Esophagus squamous epithelium (tissue), 5 donors: ENCODE results near the gene ATG9B. TPM values are rescaled to one million over a fixed set of nuclear protein-coding genes. Genes with fewer than 3 reads are reported as not detected.

Experiments
- DNase-seq: peaks from one replicate; lab custom pipeline; 2025; lab: John Stamatoyannopoulos, UW
- H3K27ac ChIP-seq, 4 donors: fragments of 200-600 bp; sonication (generic); one replicate each; pipeline ENCODE4 v1.5.1; 2016 to 2019; ENCODE audit warnings: mild to moderate bottlenecking in 1 of 4
- H3K27me3 ChIP-seq, 4 donors: fragments of 200-600 bp; sonication (generic); 1 replicate in 3 of 4; 2 replicates in 1 of 4; pipeline versions ENCODE4 v1.5.1 to v1.6.0; 2017 to 2021; ENCODE audit warnings: antibody characterized with exemption in 1 of 4
- H3K36me3 ChIP-seq, 3 donors: fragments of 200-600 bp; sonication (generic); one replicate each; pipeline ENCODE4 v1.5.1; 2016 to 2019
- H3K4me1 ChIP-seq, 3 donors: fragments of 200-600 bp; sonication (generic); one replicate each; pipeline ENCODE4 v1.5.1; 2017 to 2019
- H3K4me3 ChIP-seq, 4 donors: fragments of 200-600 bp; sonication (generic); 1 replicate in 3 of 4; 2 replicates in 1 of 4; pipeline ENCODE4 v1.5.1; 2016 to 2019; ENCODE audit warnings: mild to moderate bottlenecking in 2 of 4, moderate library complexity in 1 of 4
- H3K9me3 ChIP-seq, 3 donors: fragments of 200-600 bp; sonication (generic); one replicate each; pipeline ENCODE4 v1.5.1; 2016 to 2019
- POLR2A ChIP-seq, 4 donors: fragments of 450-650 bp; IDR thresholded peaks; one replicate each; pipeline ENCODE4 v1.6.1; 2017; ENCODE audit warnings: antibody characterized with exemption in 4 of 4, mild to moderate bottlenecking in 4 of 4, moderate library complexity in 3 of 4
- WGBS, 2 donors: methylation state at CpG; one replicate each; pipeline ENCODE4 v1.1.5; 2018; 5-methylcytosine and 5-hydroxymethylcytosine counted together
- intact Hi-C: fragments of 100-400 bp; cut with DNase I; formaldehyde crosslinking; loops from one replicate; pipeline ENCODE4 v1.15.0; 2022
- total RNA-seq, 4 donors: library from RNA; depleted of rRNA; stranded (reverse); fragments of >200 nt; gene quantifications; one replicate each; pipeline ENCODE4 v1.1.0, GENCODE V29; 2016
- TF ChIP-seq, protein P1 (sequence below), 6 experiments: fragments of 450-650 bp in 4 of 6; fragments of 200-600 bp in 2 of 6; sonication (generic) in 2 of 6; IDR thresholded peaks; one replicate each; pipeline ENCODE4 v1.5.1; 2016 to 2019; ENCODE audit warnings: antibody characterized with exemption in 6 of 6, mild to moderate bottlenecking in 4 of 6, moderate library complexity in 4 of 6
- donor health status: DM: yes; HTN: yes; CAD: no.

ATG9B gene
- total RNA-seq, 4 donors from 2014 or later = 1.5 to 45.2 (median 12.8) TPM

DNA sequence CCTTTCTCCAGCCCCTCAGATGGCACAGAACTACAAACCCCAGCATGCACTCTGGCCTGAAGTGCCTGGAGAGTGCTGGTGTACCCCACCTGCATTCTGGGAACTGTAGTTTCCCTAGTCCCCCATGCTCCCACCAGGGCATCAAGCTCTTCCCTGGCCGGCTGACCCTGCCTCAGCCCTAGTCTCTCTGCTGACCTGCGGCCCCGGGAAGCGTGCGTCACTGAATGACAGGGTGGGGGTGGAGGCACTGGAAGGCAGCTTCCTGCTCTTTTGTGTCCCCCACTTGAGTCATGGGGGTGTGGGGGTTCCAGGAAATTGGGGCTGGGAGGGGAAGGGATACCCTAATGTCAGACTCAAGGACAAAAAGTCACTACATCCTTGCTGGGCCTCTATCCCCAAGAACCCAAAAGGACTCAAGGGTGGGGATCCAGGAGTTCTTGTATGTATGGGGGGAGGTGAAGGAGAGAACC, 31.4 kb downstream of the ATG9B start:
- peaks cover 0 to 23% (median 9%) of the 10 kb centered on the region in 3 donors for H3K9me3 ChIP-seq
- H3K4me1 ChIP-seq = peaks cover 0 to 61% (median 23%) of the 10 kb centered on the region in 3 donors
- WGBS, 2 donors = no CpG with 5 or more reads among the region's 5 CpGs
- peak overlapping the region; percentile 24 to 75 (median 51) for H3K27ac ChIP-seq
- no peaks in the 10 kb centered on the region for H3K36me3 ChIP-seq
- peaks cover 0 to 29% (median 0%) of the 10 kb centered on the region in 4 donors for H3K27me3 ChIP-seq
- no peak for DNase-seq
- H3K4me3 ChIP-seq = peak overlapping the region in 1 of 4 donors; percentile 54
- TF ChIP-seq POLR2A (IDR thresholded peaks at IDR 0.05) = no peak
- TF ChIP-seq, protein P1, sequence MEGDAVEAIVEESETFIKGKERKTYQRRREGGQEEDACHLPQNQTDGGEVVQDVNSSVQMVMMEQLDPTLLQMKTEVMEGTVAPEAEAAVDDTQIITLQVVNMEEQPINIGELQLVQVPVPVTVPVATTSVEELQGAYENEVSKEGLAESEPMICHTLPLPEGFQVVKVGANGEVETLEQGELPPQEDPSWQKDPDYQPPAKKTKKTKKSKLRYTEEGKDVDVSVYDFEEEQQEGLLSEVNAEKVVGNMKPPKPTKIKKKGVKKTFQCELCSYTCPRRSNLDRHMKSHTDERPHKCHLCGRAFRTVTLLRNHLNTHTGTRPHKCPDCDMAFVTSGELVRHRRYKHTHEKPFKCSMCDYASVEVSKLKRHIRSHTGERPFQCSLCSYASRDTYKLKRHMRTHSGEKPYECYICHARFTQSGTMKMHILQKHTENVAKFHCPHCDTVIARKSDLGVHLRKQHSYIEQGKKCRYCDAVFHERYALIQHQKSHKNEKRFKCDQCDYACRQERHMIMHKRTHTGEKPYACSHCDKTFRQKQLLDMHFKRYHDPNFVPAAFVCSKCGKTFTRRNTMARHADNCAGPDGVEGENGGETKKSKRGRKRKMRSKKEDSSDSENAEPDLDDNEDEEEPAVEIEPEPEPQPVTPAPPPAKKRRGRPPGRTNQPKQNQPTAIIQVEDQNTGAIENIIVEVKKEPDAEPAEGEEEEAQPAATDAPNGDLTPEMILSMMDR (IDR thresholded peaks at IDR 0.05) = no peak
- intact Hi-C loops = no loop called here

DNA sequence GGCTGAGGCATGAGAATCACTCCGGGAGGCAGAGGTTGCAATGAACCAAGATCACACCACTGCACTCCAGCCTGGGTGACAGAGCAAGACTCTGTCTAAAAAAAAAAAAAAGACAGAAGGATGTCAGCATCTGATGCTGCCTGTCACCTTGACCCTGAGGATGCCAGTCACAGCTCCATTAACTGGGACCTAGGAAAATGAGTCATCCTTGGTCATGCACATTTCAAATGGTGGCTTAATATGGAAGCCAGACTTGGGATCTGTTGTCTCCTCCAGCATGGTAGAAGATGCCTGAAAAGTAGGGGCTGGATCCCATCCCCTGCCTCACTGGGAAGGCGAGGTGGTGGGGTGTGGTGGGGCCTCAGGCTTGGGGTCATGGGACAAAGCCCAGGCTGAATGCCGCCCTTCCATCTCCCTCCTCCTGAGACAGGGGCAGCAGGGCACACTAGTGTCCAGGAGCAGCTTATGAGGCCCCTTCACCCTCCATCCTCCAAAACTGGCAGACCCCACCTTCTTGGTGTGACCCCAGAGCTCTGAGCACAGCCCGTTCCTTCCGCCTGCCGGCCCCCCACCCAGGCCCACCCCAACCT, 32.1 kb downstream of the ATG9B start:
- Histone ChIP-seq H3K36me3 (no peaks in the 10 kb centered on the region), H3K27me3 (peaks cover 0 to 27% (median 0%) of the 10 kb centered on the region in 4 donors), H3K4me1 (peaks cover 0 to 58% (median 23%) of the 10 kb centered on the region in 3 donors), H3K4me3 (no peak overlapping the region), H3K9me3 (peaks cover 0 to 23% (median 9%) of the 10 kb centered on the region in 3 donors), H3K27ac (peak overlapping the region in 3 of 4 donors; percentile 34 to 75 (median 55))
- TF ChIP-seq, protein P1 (IDR thresholded peaks at IDR 0.05) = no peak
- TF ChIP-seq POLR2A (IDR thresholded peaks at IDR 0.05) = no peak
- no peak for DNase-seq
- WGBS, 2 donors = 62 to 78% methylated on average over 4 to 5 of the region's 6 CpGs
- intact Hi-C loops = no loop called here

DNA sequence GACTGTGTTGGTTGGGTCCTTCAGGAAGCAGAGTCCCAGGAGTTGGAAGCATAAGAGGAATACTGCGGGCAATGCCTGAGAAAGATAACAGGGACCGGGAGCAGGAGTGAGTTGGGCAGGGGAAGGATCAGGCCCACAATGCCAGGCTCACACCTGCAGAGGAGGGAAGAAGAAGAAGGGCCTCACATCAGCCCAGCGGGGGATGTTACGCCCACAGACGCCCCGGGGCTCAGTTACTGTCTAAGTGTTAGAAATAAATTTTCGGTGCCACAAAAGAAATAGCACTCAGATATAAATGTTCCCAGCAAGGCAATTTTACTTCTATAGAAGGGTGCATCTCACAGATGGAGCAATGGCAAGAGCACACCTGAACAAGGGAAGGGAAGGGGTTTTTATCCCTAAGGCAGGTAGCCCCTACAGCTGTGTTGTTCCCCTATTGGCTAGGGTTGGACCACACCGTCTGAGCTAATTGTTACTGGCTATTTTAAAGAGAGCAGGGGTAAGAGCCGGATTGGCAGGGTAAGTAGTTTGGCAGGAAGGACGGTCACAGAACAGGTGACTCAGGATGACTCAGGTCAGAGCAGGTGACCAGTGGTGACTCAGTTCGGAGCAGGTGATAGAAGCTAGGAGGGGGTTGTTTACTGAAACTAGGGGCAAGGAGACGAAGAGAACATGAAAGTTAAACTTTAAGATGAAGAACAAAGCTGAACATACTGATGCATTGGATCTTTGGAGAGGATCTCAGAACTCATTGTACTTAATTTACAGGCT, 33.7 kb downstream of the ATG9B start, which contains the start of gene NOS3:
NOS3 (plus strand) TSS at position 602 of the 771 bp plus-strand sequence. CDS start 2,787 bp downstream, outside the sequence.
- Histone ChIP-seq H3K4me3 (no peak within 1 kb of the TSS), H3K27ac (peak within 1 kb of the TSS in 2 of 4 donors; percentile 30 to 75), H3K27me3 (peaks cover 0 to 20% (median 0%) of the 10 kb centered on the region in 4 donors), H3K36me3 (no peaks in the 10 kb centered on the region), H3K9me3 (peaks cover 0 to 23% (median 9%) of the 10 kb centered on the region in 3 donors), H3K4me1 (peaks cover 0 to 53% (median 20%) of the 10 kb centered on the region in 3 donors)
- DNase-seq = no peak
- 68 to 76% methylated on average over 12 of the region's 12 CpGs for WGBS, 2 donors
- TF ChIP-seq POLR2A (IDR thresholded peaks at IDR 0.05) = no peak
- TF ChIP-seq, protein P1 (IDR thresholded peaks at IDR 0.05) = no peak
- intact Hi-C loops = no loop called here

DNA sequence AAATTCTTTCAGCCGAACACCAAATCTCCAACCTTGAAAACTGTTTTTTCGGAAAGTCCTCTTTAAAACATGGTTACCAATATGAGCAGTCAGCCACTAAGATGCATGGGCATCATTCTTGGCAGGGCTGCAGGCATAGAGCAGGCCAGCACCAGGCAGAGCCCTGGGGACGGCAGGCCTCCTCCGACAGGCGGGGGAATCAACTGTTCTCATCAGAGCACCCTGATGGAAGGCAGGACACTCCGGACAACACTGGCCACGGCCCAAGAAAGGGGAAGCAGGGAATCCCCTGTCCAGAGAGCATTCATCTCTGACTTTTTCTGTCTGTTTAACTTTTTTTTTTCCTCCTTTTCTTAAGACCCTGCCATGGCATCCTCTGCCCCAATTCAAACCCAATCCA, 34.8 kb downstream of the ATG9B start:
- peak overlapping the region in 3 of 4 donors; percentile 22 to 75 (median 30) for H3K27ac ChIP-seq
- 48 to 69% methylated on average over 5 to 7 of the region's 7 CpGs for WGBS, 2 donors
- TF ChIP-seq, protein P1 (IDR thresholded peaks at IDR 0.05) = no peak
- TF ChIP-seq POLR2A (IDR thresholded peaks at IDR 0.05) = no peak
- H3K27me3 ChIP-seq = peaks cover 0 to 32% (median 0%) of the 10 kb centered on the region in 4 donors
- intact Hi-C loops = loop anchor here (5.0 kb wide), 1 partner anchor 92 kb away; no protein-coding TSS in a partner anchor
- H3K9me3 ChIP-seq = peaks cover 0 to 23% (median 9%) of the 10 kb centered on the region in 3 donors
- H3K4me3 ChIP-seq = no peak overlapping the region
- H3K36me3 ChIP-seq = no peaks in the 10 kb centered on the region
- DNase-seq = no peak
- peaks cover 0 to 44% (median 20%) of the 10 kb centered on the region in 3 donors for H3K4me1 ChIP-seq
